Activated CD4-positive, alpha-beta T cell treated with anti-CD3 and anti-CD28 coated beads for 1 hour (primary cell): ENCODE data around the gene MVD.
"Not testable (repeated sequence)": the region's sequence is repeated elsewhere in the genome, so short reads cannot be mapped to it uniquely, and the experiment has no call there.

Experiments used
- DNase-seq: peaks from one replicate; pipeline ENCODE4 v3.0.0-alpha.2; 2020

Gene MVD

DNA sequence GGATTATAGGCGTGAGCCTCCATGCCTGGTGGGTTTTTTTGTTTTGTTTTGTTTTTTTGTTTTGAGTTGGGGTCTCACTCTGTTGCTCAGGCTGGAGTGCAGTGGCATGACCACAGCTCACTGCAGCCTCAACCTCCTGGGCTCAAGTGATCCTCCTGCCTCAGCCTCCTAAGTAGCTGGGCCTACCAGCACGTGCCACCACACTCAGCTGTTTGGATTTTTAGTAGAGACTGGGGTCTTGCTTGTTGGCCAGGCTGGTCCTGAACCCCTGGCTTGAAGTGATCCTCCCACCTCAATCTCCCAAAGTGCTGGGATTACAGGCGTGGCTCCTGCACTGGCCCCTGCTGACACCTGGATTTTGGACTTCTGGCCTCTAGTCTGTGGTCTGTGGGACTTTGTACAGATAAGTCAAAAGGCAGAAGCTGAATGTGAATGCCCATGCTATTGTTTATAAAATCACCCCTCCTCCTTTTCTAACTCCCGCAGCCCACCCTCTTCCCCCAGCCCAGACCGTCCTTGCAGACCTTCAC is 17.7 kb upstream of the MVD start:
- DNase-seq = no peak

DNA sequence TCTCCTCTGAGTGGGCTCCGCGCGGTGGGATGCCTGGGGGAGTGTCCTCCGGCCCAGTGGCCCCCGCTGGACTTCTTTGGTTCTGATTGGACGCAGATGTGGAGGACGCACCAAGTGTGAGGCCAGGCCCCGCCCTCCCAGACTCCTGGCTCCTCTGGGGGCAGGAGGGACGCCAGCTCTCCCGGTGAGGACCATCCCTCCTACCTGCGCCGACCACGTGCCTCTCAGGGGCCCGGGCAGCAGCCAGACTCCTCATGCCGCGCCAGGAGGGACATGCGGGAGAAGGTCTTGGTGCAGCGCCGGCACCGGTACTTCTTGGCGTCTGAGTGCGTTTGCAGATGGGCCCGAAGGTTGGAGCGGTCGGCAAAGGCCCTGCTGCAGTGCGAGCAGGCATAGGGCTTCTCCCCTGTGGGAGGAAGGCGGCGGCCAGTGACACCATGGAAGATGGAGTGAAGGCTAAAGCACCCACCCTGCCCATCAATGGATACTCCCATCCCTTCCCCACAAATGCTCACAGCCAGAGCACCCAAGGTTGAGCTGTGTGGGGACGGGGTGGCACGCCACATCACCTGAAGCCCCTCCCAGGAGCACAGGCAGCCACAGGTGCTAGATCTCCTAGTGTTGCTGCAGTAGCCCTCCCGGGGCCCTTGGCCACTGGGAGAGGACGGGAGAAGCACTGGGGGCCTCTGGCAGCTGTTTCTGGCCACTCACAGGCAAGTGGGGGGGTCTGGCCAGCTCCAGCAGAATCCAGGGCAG is 15.5 kb upstream of the MVD start:
- no peak for DNase-seq

DNA sequence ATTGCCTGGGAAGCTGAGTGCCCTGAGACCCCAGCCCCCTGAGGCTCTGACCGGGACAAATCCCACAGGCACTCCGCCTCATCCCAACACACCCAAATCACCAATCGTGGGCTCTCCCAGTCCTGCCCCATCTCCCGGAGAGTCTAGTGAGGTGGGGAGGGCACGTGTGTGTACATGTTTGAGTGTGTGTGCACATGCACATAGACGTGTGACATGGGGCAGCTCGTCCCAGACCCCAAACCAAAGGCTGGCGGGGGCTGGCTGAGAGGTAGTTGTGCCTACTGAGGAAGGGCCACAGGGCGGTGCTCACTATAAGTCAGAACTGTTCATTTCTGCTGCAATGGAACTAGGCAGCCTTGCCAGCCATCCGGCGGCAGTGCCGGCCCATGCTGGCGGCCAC is 14.8 kb upstream of the MVD start:
- no peak for DNase-seq

DNA sequence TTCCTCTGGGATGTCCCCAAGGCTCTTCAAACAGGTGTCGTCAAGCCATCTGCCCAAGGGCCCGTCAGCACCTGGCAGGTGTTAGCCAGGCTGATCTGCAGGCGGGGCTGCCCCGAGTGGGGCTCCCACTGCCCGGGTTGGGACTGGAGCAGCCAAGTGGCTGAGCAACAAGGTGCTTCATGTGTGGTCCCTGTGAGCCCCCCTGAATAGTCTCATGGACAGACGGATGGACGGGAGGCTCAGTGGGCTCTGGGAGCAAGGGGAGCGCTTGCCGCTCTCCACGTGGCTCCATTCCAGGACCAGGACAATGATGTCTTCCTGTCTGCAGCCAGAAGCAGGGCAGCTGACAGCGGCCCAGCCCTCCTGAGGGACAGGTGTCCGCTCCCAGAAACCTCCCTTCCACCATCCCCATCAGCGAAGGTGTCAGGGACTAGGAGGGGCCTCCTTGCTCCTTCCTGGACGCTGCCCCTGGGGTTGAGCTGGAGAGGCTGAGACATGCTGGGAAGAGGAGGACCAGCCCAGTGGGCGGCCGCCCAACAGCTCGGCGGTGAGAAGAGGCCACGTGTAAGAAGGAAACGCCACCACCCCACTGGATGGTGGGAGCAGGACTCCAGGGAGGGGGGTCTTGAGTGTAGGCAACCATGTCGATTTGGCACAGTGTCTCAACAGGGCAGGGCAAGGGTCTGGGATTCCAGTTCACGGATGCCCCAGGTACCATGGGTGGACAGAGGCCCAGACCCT is 13.8 kb upstream of the MVD start:
- DNase-seq = no peak

DNA sequence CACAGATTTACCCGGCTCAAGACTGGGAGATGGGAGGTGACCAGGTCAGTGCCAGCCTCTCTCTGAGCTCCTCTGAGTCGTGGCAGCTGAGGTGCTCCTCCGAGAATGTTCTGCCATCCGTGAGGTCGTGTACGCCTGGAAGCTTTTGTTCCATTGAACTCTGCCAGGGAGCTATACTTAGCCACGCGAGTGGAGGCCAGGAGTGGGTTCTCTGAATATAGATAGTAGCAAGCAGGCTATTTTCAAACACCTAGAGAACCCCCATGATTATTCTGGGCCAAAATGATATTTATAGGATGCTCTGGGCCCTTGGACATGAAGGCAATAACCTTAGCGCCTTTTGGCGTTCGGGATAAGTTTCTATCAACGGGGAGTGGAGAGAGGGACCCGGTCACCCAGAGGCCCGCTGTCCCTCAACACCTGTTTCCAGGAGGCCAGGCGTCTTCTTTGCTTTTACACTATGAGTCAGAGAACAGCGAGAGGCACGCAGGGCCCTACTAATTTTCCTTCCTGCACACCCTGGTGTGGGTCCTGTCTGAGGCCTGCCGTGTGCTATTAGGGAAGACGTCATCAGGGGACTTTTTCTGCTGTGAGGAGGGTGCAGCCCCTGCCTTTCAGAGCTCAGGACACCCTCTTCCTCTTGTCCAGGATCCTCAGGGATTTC is 11.0 kb upstream of the MVD start:
- no peak for DNase-seq

DNA sequence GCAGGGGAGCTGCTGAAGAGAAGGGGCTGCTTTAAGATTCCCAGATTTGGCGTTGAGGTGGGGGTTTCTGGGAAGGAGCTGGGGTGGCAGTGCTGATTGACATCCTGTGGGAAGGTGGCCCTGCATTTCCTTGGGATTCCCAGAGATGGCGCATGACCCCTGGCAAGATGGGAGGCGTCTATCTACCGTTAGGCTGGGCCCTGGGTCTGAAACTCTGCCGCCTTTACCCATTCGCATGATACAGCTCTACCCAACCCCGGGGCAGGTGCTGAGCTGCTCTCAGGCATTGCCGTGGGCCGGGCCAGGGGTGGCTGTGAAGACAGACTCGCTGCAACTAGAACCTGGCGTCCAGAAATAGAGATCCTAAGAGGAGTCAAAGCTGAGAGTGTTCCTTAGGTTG is 9.9 kb upstream of the MVD start:
- DNase-seq = no peak

DNA sequence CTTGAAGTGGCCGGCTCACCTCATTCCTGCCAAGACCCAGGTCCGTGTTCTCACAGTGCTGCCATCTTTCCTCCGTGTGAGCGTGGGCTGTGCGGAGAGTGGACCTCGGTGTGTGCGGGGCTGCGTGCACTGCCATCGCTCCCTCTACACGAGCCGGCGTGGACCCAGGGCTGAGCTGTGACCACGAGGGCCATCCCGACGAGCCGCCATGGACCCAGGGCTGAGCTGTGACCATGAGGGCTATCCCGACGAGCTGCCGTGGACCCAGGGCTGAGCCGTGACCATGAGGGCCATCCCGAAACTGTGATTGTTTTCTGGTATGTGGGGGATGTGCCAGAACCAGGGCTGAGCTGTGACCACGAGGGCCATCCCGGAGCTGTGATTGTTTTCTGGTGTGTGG is 8.9 kb upstream of the MVD start:
- DNase-seq = no peak

DNA sequence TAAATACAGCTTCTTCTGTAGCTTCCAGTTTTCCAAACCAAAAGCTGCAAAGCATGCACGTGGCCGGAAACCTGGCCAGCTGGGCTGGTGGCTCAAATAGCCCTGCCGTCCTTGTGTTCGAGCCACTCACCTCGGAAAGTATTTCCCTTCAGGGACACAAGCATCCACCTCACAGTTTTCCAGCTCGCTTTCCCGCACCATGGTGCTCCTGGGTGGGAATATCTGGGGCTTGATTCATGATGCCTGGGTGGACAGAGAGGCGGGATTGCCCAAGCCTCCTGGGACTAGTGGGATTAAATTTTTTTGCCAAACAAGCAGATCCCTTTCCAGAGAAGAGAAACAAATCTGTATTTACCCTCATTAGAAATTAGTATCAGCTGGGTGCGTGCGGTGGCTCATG is 7.1 kb upstream of the MVD start:
- DNase-seq = no peak

DNA sequence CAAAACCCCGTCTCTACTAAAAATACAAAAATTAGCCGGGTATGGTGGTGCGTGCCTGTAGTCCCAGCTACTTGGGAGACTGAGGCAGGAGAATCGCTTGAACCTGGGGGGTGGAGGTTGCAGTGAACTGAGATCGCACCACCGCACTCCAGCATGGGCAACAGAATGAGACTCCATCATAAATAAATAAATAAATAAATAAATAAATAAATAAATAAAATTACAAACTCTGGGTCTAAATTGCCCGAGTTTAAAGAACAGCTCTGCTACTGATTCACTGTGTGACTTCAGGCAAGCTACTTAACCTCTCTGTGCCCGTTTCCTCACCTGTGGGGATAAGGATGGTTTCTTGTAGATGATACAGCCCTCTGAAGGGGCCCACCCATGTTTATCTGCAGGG is 6.6 kb upstream of the MVD start:
- not testable (repeated sequence) for DNase-seq

DNA sequence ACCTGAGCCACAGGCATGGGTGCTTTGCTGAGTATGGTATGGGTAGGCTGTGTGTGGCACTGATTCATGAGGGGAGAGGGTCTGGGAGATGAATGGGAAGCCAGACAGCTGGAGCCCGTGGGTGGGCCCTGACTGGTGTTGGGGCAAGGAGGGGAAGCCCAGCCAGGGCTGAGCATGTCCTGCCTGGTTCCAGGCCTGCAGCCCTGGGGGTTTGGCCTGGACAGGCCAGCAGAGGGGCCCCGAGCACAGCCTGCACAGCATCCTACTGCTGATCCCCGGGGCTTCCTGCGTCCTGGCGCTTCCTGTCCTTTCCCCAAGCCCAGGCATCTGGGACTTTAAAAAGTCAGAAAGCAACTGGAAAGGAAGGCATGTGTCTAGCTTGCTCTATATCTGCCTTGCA is 4.6 kb upstream of the MVD start:
- no peak for DNase-seq

DNA sequence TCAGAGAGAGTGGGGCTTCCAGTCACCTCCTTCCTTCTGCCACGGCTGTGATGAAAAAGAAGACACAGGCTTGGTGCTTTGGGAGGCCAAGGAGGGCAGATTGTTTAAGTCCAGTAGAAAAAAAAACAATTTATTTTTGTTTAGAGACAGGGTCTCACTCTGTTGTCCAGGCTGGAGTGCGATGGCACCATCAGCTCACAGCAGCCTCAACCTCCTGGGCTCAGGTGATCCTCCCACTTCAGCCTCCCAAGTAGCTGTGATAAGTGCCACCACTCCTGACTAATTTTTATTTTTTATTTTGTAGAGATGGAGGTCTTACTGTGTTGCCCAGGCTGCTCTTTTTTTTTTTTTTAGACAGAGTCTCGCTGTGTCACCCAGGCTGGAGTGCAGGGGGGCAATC is 2.7 kb upstream of the MVD start:
- no peak for DNase-seq

DNA sequence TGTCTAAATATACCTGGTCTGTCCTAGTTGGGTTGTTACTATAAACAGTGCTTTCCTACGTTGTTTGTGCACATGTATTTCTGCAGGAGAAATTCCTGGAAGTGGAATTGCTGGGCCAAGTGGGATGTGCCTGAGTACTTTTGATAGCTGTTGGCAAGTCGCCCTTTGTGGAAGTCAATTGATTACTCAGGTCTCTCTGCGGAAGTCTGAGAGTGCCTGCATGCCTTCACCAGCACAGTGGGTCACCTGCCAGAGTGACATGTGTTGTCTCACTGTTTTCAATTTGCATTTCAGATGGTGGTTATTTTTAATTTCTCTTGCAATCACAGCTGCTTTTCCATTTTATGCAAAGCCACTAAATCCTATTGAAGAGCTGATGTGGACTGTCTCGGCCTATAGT is 2.3 kb upstream of the MVD start:
- no peak for DNase-seq

DNA sequence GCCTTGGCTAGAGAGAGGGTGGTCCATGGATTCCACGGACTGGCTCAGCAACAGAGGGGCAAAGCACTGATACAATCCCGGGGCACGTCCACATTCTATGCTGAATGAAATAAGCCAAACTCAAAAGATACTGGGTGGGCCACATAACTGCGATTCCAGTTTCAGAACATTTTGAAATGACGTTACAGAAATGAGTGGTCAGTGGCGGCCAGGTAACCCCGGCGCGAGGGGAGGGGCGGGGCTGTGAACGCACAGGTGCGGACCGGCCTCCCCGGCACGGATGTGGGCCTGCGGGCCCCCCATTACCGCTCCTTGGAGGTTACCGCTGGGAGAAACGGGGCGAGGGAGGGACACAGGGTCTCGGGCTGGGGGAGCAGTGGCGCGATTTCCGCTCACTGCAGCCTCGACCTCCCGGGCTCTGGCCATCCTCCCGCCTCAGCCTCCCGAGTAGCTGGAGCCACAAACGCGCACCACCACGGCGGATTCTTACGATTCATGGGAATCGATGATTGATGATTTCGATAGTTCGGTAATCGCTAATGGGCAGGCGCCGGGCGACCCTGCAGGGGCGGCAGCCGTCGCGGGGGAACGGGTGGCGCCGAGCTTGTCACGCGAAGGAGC is 559 bp downstream of the MVD start:
- no peak for DNase-seq

DNA sequence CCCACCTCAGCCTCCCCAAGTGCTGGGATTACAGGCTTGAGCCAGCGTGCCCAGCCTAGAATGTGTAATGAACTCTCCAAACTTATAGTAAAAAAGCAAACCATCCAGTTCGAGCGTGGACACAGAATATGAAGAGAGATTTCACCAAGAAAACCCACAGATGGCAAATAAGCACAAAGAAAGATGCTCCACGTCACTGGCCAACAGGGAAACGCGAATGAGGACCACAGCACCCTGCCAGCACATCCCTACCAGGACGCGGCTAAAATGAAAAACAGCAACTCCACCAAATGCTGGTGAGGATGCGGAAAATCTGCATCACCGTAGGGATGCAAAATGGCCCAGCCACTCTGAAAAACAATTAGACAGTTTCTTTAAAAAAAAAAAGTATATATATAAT is 1.4 kb downstream of the MVD start:
- no peak for DNase-seq

DNA sequence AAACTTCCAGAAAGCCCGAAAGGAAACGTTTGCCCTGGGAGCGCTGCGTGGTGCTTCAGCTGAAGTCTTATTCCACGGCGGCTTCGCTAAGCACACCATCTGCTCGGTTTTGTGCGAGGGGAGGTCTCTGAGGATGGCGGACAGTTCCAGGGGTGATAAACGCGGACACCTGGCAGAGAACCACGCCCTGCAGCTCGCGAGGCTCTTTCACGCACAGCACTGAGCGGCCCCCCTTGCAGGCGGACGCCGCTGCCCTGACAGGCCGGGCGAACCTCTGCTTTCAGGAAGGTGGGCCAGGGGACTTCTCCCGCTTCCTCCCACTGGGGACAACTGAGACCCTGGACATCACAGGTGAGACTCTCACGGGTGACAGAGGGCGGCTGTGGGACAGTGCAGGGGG is 3.7 kb downstream of the MVD start:
- DNase-seq = no peak

DNA sequence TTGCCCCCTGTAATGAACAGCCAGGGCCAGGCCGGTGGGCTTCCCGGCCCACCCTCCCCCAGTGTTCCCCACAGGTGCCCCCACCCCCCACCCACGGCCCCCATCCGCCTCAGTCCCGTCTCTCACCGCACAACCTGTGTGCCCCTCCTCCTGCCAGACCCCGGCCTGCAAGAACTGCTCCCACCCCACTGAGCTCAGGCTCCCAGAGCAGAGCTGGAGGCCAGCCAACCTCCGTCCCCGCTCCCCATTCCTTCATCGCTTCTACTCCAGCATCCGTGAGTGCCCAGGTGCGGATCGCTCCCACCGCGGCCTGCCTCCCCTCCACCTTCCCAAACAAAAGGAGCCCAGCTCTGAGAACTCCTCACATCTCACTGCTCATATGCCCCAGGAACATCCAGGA is 4.2 kb downstream of the MVD start:
- DNase-seq = no peak

DNA sequence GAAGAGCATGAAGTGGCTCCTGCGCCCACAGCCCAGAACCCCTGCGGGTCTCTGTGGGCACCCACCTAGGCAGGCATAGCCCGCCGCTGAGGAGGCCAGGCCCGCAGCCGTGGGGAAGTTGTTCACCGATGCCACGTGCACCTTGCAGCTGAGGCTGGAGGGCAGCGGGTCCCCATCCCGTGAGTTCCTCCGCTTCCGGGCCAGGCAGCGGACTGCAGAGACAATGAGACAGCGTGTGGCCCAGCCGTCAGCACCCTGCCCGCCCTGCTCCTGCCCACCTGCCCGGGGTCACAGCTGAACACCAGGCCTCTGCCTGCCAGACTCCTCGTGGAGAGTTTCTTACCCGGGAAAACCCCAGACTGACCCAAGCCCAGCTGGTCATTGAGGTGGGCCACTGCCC is 5.5 kb downstream of the MVD start:
- no peak for DNase-seq

DNA sequence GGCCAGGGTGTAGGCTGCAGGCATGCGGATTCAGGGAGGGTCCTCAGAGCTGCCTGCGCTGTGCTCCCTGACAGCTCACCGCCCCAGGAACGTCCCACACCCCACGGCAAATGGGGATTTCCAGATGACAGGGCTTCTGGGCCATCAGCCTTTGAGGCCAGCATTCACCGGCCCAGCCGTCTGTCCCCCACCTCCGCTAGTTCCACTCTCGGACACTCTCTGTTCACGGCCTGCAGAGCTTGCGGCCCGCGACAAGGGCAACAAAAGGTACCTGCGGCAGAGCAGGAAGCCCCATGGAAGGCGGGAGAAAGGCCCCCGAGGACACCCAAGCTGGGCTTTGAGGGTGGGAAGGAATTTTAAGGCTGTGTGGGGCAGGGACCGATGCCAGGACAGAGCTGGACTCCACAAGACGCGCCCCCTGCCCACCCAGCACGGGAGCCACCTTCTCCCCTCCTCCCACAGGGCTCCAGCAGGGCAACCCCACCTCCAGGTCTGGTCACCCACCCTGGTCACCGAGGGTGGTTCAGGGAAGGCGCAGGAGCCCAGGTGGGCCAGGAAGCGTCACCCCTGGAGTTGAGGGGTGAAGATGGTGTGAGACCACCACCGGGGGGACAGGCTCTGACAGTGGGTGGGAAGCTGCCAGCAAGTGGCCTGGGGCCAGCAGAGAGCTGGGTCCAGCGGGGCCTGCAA is 6.5 kb downstream of the MVD start:
- DNase-seq = no peak

DNA sequence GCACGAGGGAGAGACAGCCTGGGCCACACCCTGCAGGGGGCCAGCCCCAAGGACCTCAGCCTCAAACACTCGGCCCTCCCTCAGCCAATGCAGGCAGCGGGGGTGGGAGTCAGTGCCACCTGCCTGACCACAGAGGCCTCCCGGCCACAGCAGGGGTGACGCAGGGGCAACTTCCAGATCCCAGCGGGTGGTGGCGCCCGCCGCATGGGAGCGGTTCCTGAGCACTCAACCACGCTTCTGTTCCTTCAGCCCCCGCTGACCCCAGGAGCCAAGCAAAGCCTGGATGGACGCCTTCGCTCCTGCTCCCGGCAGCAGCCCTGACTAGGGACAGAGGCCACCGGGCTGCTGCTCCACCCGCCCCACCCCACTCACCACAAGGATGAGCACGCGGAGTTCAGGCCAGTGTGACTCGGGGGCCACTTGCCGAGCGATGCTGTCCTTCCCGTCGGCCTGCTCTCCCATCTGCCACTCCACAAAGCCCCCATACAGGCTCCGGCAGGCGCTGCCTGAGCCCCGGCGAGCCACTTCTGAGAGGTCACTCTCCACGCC is 7.1 kb downstream of the MVD start:
- no peak for DNase-seq

DNA sequence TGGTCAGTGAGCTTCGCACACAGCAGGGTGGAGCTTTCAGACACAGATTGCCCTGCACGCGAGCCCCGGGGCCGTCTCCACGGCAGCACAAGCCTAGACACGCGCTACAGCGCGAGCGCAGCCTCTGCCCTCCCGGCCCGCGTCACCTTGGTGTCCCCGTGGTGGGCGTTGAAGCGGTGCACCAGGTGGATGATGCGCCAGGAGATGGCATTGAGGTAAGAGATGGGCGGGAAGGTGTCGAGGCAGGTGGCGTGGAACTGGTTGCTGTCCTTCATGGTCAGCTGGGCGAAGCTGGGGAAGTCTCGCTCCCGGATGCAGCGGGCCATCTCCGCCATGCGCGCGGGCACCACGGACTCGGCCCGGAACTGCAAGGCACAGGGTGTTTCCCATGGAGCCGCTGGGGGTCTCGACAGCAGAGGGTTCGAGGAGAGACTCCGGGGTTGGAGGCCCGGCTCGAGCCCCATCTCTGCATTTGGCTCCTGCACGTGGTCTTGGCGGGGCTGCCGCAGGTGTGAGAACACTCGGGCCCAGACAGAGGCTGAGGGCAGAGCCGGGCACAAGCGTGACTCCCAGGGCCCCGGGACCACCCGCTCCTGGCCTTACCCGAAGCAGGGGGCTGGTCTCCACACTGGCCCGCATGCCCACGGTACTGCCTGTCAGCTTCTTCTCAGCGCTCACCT is 7.7 kb downstream of the MVD start:
- no peak for DNase-seq

DNA sequence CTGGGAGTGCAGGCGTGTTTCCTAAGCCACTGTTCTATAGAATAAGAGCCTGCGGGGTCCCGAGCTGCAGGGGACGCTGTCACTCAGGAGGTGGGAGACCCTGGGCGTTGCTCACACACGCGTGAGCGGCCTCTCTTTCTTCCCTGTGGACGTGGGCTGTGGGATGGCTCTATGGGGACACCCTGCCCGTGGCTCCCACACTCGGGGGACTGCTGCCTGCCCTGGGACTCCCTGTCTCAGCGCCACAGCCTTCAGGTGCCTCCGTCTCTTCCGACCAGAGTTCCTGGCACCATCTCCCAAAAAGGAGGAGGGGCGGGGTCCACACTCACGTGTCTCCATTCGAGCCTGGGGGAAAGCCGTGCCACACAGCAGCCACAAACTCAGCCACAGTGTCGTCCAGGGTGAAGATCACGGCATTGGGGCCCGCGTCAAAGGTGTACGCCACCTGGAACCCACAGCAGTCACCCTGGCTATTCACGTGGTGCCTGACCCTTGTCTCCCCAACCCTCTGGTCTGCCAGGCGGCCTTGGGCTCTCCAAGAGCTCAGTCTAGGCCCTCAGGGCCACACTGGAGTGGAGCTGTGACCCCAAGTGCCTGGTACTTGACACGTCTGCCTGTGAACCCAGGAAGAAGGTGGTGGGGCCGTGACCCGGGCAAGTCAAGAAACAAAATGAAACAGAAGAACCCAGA is 8.4 kb downstream of the MVD start:
- DNase-seq = no peak
